Right kidney (tissue), 1 donor: ENCODE measurements around the gene NPW.
A peak's percentile ranks its signal among the peaks of the same experiment; 100 is the strongest.

Experiments
- DNase-seq: peaks from one replicate; pipeline ENCODE4 v3.0.0-alpha.2; 2016

NPW gene

GRCh38 chr16:2048116-2048543 is 28.5 kb downstream of the NPW start:
- no peak for DNase-seq

DNA sequence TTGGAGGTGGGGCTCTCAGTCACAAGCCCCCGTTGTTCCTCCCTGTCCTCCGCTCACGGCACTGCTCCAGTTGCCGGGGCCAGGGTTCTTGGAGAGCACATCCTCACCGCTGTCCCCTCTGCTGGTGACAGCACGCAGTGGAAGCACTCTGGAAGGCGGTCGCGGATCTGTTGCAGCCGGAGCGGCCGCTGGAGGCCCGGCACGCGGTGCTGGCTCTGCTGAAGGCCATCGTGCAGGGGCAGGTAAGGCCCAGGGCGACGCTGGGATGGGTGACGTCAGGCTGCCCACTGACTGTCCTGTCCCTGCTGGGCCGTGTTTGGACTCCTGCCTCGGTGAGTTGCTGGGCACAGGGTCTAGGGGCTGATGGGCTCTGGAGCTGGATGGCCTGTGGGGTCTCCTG is 33.6 kb downstream of the NPW start:
- DNase-seq: no peak

- DNase-seq: no peak
Observed at GRCh38 chr16:2053897-2054296, 34.3 kb downstream of the NPW start.

DNA sequence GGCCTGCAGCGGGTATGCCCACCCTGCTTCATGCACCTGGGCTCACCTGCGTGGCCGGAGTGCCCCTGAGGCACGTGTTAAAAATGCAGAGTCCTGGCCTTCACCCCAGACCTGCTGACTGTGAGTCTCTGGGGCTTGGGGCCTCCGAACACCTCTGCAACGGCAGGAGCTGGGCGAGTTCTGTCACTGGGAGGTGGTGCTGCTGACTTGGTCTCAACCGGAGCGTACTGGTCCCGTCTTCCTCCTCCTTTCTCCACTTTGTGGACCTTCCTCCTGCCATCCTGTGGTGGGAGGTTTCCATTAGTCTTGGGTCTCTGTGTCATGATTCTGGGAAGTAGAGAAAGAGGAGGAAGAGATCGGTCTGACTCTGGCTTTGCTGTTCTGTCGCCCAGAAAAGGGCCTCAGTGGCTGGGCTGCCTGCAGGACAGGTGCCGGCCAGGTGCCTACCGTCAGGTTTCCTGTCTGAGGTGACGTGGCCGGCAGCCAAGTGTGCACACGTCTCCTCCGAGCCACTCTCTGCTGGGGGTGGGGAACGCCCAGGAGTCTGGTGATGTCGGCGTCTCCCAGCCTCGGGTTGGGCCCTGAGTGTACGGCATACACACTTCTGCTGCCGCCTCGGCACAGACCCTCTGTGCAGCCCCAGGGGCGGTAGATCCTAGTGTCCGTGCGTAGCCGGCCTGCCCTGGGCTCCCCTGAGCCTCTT is 35.1 kb downstream of the NPW start:
- DNase-seq: no peak

GRCh38 chr16:2056077-2056476 is 36.5 kb downstream of the NPW start:
- DNase-seq: no peak

- no peak for DNase-seq
Observed at GRCh38 chr16:2056681-2057407, 37.3 kb downstream of the NPW start.

DNA sequence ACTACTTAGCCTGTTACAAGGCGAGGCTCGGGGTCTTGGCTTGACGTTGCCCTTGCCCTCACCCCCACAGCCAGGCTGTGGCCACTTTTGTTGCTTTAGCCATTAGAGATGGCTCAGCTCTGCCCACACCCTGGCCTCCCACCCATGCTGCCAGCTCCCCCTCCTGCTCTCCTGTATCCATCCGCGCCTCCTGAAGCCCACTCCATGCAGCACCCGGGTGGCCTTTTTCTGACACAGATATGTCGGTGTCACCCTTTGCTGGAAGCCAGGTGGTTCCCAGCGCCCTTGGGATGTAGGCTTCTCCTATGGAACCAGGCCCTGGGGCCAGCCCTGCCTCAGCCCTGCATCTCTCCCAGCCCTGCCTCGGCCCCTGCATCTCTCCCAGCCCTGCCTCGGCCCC is 37.9 kb downstream of the NPW start:
- DNase-seq: no peak

DNA sequence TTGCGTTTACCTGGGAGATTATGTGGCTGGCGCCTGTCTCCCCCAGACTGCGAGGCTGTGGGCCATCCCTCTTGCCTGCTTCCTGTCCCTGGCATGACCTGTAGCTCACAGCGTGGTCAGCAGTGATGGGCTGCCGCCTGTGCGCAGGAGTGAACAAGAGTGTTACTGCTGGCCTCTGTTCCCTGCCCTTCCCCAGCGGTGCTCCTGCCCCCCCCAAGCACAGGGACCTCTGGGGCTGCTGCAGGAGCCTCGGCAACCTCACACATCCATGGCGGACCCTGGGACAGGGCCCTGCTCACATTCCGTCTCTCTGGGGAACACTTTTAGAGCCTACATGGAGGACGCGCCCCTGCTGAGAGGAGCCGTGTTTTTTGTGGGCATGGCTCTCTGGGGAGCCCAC is 38.8 kb downstream of the NPW start:
- DNase-seq: peak; percentile 67

- peak; percentile 58 for DNase-seq
Observed at GRCh38 chr16:2058872-2059271, 39.3 kb downstream of the NPW start.

DNA sequence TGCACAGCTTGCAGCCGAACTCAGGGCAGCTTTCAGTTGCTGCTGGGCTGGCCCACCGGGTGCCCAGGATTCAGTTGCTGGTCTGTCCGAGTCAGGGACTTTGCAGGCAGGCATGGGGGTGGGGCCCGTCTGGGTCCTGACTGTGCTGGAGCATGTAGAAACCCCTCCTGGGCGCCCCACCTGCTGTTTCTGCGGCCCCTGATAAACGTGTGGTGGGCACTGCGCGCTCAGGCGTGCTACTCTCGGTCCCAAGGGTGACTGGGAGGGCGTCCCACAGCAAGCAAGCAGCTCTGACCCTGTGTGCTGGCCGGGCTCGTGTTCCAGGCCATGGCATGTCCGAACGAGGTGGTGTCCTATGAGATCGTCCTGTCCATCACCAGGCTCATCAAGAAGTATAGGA is 40.8 kb downstream of the NPW start:
- no peak for DNase-seq

- no peak for DNase-seq
Observed at GRCh38 chr16:2061023-2061422, 41.4 kb downstream of the NPW start.

DNA sequence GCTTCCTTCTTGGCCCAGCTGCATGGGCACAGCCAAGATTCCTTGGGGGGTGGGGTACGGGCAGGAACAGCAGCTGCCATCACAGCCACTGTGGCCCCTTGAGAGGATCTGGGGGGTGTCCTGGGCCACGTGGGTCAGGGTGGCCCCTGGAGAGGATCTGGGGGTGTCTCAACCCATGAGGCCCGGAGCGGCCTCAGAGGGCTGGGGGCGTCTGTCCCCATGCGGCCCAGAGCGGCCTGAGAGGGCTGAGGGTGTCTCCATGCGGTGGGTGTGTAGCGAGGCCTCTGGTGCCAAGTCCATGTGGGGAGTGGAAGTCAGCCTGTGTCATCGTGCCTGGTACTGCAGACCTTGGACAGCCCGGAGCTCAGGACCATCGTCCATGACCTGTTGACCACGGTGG is 41.9 kb downstream of the NPW start:
- no peak for DNase-seq

DNA sequence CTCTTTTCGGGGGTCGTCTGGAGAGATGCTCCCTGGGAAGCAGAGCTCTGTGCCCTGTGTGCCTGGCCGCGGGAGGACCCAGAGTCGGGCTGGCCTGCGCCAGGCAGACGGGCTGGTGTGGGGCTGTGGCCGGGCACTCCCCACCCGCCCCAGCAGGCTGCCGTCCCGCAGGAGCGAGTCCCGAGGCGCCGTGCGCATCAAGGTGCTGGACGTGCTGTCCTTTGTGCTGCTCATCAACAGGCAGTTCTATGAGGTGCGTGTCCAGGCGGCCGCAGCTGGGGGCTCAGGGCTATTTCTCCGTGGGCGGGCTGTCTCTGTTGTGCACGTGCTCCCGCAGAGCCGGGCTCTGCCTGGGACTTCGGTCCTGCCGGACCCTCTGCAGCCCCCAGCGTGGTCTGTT is 43.2 kb downstream of the NPW start:
- DNase-seq: no peak

DNA sequence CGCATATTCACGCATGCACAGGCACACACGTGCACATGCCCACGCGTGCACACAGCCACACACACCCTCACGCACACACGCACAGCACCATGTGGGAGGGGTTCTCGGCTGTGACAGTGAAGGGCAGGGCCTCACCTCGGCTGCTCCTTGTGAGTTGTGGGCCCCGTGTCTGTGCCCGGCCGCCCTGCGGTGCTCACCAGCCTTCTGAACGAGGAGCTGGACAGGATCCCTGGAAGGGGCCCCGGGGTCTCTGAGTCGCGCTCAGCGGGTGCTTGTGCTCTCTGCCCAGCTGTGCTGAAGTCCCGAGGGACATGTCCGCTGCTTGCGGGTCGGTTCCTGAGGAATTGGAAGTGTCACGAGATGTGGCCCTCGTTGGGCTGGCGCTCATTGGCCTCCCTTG is 44.3 kb downstream of the NPW start:
- no peak for DNase-seq

GRCh38 chr16:2064368-2064945 is 44.9 kb downstream of the NPW start:
- no peak for DNase-seq

DNA sequence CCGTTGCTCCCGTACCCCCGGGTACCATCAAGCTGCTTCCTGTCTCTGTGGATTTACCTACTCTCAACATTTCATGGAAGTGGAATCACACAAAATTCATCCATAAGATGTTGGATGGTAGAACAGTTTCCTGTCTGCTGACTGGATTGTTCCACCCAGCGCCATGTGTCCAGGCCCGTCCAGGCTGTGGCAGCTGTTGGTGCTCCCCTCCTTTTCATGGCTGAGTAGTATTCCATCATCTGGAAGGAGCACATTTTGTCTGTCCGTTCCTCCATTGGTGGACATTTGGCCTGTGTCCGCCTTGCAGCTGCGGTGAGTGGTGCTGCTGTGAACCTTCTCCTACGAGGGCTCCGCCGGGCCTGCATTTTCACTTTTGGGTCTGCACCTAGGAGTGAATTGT is 46.6 kb downstream of the NPW start:
- no peak for DNase-seq
